ENCODE results near the gene QSOX2.

Gene QSOX2

DNA sequence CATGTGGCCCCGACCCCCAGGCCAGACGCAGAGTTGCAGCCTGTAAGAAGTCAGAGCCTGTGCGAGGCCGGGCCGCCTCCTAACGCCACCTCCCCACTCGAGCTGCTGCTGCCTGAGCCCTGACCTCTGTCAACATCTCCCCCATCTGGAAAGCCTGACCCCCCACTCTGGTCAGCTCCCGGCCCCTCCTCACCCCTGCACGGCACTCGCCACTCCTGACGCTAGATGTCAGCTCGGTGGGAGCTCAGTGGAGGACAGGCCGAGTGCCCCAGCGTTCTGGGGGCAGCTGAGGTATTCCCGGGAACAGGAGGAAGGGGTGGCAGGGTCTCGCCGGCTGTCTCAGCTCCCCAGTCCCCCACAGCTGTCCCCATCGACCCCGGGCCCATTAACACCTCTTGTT, 60.5 kb downstream of the QSOX2 start:
- in situ Hi-C loops (cut with MboI; ENCODE audit: low pct_unique_long_range_greater_than_20kb, low sequenced_read_pairs, unreplicated experiment), result no loop called here
- DNase-seq (ENCODE audit: low spot score), result no peak
- TF ChIP-seq CTCF (IDR thresholded peaks at IDR 0.05; ENCODE audit: extremely low read depth, insufficient read depth, missing control alignments), result no peak

- DNase-seq (ENCODE audit: low spot score), result no peak
- TF ChIP-seq CTCF (IDR thresholded peaks at IDR 0.05; ENCODE audit: extremely low read depth, insufficient read depth, missing control alignments), result no peak
- in situ Hi-C loops (cut with MboI; ENCODE audit: low pct_unique_long_range_greater_than_20kb, low sequenced_read_pairs, unreplicated experiment), result no loop called here
Observed at GRCh38 chr9:136182850-136183422, 62.7 kb downstream of the QSOX2 start.

GRCh38 chr9:136182420-136182787, 63.2 kb downstream of the QSOX2 start:
- TF ChIP-seq CTCF (IDR thresholded peaks at IDR 0.05; ENCODE audit: extremely low read depth, insufficient read depth, missing control alignments), result no peak
- in situ Hi-C loops (cut with MboI; ENCODE audit: low pct_unique_long_range_greater_than_20kb, low sequenced_read_pairs, unreplicated experiment), result no loop called here
- DNase-seq (ENCODE audit: low spot score), result no peak

- no peak for TF ChIP-seq CTCF (IDR thresholded peaks at IDR 0.05; ENCODE audit: extremely low read depth, insufficient read depth, missing control alignments)
- in situ Hi-C loops (cut with MboI; ENCODE audit: low pct_unique_long_range_greater_than_20kb, low sequenced_read_pairs, unreplicated experiment), result no loop called here
- DNase-seq (ENCODE audit: low spot score), result no peak
Observed at GRCh38 chr9:136181784-136182419, 63.7 kb downstream of the QSOX2 start.

- no peak for TF ChIP-seq CTCF (IDR thresholded peaks at IDR 0.05; ENCODE audit: extremely low read depth, insufficient read depth, missing control alignments)
- in situ Hi-C loops (cut with MboI; ENCODE audit: low pct_unique_long_range_greater_than_20kb, low sequenced_read_pairs, unreplicated experiment), result no loop called here
- no peak for DNase-seq (ENCODE audit: low spot score)
Observed at GRCh38 chr9:136180586-136180985, 65.0 kb downstream of the QSOX2 start.

GRCh38 chr9:136179761-136180160, 65.9 kb downstream of the QSOX2 start:
- no peak for DNase-seq (ENCODE audit: low spot score)
- in situ Hi-C loops (cut with MboI; ENCODE audit: low pct_unique_long_range_greater_than_20kb, low sequenced_read_pairs, unreplicated experiment), result no loop called here
- TF ChIP-seq CTCF (IDR thresholded peaks at IDR 0.05; ENCODE audit: extremely low read depth, insufficient read depth, missing control alignments), result no peak

Data from GM13977 (cell line).